GM21423 (cell line): ENCODE measurements around the gene ADGRG1.
"Not testable (repeated sequence)": the region's sequence is repeated elsewhere in the genome, so short reads cannot be mapped to it uniquely, and the experiment has no call there.

Experiments
- ATAC-seq: cut with Tn5 transposase; IDR thresholded peaks from one replicate; pipeline ENCODE4 v1.9.1; 2021; ENCODE audit warnings: mild to moderate bottlenecking, moderate library complexity; ENCODE audit not compliant: unreplicated experiment

Gene ADGRG1

DNA sequence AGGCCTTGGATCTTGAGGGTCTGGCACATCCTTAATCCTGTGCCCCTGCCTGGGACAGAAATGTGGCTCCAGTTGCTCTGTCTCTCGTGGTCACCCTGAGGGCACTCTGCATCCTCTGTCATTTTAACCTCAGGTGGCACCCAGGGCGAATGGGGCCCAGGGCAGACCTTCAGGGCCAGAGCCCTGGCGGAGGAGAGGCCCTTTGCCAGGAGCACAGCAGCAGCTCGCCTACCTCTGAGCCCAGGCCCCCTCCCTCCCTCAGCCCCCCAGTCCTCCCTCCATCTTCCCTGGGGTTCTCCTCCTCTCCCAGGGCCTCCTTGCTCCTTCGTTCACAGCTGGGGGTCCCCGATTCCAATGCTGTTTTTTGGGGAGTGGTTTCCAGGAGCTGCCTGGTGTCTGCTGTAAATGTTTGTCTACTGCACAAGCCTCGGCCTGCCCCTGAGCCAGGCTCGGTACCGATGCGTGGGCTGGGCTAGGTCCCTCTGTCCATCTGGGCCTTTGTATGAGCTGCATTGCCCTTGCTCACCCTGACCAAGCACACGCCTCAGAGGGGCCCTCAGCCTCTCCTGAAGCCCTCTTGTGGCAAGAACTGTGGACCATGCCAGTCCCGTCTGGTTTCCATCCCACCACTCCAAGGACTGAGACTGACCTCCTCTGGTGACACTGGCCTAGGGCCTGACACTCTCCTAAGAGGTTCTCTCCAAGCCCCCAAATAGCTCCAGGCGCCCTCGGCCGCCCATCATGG lies 35.7 kb downstream of the ADGRG1 start:
- no peak for ATAC-seq

DNA sequence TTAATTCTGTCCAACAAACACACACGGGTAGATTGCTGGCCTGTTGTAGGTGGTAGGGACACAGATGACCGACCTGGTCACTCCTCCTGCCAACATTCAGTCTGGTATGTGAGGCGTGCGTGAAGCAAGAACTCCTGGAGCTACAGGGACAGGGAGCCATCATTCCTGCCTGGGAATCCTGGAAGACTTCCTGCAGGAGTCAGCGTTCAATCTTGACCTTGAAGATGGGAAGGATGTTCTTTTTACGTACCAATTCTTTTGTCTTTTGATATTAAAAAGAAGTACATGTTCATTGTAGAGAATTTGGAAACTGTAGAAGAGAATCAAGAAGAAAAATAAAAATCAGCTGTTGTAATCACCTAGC lies 36.2 kb downstream of the ADGRG1 start:
- ATAC-seq: no peak

DNA sequence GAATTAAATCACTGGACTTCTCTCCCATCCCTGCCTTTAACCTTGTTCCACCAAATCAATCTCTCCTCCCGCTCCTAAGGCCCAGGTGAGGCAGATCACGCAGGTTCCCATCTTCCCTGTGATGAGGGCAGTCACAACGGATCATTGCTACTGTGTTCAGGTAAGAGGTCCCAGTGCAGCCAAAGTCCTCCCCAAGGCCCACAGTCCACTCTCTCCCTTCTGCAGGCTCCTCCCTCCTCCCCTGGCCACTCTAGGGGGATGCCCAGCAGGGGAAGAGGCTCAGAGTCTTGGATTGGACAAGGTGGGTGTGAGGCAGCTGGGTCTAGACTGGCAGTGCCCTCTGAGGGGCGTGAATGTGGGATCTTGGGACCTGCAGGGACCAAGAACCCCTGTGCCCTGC lies 37.1 kb downstream of the ADGRG1 start:
- no peak for ATAC-seq

DNA sequence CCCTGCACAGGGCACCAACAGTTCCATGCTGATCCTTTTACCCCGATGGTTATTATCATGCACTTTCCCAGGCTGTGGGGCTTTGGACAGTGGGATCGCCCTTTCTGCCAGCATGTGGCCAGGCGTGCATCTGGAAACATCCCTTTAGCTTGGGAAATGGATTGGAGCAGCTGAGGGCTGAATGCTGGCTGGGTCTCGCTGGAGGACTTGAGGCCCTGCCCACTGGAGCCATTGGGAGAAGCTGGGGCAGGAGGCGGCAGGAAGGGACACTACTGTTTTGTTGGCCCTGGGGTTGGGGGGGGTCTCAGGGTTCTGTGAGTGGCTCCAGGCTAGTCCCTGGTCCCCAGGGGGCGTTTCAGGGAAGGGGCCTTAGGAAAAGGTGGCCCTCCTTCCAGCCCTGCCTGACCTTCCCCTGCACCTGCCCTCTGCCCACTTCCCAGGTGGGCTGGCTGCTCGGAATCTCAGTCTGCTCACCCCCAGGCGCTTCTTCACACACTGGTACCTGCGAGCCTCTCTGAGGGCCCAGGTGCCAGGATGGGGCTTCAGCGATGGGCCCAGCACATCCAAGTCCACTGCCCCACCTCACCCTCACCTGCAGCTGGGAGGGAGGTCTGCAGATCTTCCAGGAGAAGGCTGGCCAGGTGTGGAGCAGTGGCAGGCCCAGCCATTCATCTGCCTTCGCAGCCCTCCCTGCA lies 38.1 kb downstream of the ADGRG1 start:
- ATAC-seq: no peak

DNA sequence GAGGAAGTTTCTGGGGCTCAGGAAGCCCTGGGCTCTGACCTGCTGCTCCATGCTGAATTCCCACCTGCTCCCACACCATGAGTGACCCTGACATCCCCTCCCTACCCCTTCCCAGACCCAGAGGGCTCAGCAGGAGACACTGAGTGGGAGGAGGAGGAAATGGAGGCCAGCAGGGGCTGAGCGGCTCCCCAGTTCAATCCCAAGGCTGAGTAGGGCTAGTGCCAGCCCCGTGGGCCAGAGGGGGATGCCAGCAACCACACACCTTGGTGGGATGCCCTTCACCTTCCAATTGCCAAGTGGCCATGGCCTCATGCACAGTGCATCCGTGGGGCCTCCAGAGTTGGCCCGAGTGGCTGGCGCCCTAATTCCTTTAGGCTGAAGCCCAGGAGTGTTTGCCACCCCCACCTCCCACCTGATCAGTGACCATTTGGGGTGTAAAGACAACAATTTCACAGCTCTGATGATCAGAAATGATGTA lies 38.7 kb downstream of the ADGRG1 start:
- no peak for ATAC-seq

DNA sequence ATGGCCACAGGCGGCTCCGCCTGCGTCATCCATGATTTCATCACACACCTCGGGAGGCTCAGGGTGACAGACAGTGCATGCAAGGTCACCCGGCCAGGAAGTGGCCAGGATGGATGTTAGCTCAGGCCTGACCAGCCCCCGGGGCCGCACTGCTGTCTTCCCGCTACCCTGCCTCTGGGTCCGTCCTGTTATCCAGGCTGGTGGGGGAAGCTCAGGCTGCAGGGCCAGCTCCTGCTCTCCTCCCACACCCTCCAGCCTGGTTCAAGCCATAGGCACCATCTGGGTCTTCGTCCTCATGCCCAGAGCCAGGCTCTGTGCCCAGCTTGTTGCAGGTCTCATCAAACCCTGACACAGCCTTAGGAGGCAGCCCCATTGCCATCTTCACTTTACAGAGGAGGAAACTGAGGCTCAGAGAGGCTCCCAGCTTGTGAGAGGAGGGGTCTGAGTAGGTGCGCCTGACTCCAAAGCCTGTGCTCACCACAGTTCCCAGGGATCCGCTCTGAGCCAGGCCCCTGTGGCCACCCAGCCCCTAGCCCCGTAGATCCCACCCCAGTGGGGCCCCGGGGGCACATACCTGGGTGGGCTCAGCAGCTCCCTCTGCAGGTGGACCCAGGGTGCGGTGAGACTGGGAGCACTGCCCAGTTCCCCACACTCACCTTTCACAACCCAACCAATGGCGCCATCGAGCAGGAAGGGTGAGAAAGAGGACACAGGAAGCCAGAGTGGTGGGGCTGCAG lies 39.3 kb downstream of the ADGRG1 start:
- no peak for ATAC-seq

DNA sequence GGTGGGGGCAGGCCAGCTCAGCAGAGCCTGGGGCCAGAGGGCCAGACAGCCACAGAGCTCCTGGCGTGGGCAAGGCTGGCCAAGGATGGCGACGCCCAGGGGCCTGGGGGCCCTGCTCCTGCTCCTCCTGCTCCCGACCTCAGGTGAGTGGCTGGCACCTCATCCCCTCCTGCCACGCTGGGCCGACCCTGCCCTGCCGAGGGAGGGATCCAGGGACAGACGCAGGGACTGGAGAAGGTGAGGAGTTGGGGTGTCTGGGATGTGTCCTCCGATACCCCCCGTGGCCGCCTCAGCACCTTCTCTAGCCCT lies 39.8 kb downstream of the ADGRG1 start, which contains the start of gene ADGRG3:
Gene ADGRG3 (plus strand): TSS at position 44 of the 309 bp plus-strand sequence. CDS start 42 bp downstream, at position 86.
- ATAC-seq: no peak

DNA sequence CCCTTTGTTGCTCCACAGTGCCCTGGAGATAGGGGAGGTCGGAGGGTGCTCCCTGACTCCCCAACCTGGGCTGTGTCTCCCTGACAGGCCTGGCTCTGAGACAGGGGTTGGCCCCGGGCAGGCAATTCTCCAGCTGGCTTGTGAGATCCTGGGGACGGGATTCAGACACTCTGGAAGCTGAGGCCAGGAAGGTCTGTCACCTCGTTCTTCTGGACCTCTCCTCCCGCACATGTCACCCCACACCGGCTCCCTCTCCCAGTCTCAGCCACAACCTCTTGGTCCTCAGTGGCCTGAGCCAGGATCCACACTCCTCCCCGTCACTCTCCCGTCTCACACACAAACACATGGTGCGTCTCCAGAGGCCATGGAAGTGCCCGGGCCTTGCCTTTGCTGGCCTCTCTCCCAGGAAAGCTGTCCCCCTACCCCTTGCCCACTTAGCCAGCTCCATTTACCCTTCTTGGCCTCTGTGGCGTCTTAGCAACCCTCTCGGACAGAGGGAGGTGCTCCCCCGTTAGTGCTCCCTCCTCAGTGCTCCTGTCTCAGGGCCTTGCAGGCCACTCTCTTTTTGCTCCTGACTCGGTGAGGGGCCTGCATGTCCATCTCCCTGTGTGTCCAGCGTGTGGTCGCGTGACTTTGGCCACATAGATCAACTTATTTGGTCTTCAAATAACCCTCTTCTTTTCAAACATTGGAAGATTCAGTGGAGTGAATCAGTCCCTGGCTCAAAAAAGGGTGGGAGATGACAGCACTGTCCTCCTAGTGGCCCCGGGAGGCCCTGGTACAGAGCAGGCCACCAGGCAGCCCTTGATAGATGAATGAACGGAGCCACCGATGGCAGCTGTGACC lies 40.4 kb downstream of the ADGRG1 start:
- no peak for ATAC-seq

DNA sequence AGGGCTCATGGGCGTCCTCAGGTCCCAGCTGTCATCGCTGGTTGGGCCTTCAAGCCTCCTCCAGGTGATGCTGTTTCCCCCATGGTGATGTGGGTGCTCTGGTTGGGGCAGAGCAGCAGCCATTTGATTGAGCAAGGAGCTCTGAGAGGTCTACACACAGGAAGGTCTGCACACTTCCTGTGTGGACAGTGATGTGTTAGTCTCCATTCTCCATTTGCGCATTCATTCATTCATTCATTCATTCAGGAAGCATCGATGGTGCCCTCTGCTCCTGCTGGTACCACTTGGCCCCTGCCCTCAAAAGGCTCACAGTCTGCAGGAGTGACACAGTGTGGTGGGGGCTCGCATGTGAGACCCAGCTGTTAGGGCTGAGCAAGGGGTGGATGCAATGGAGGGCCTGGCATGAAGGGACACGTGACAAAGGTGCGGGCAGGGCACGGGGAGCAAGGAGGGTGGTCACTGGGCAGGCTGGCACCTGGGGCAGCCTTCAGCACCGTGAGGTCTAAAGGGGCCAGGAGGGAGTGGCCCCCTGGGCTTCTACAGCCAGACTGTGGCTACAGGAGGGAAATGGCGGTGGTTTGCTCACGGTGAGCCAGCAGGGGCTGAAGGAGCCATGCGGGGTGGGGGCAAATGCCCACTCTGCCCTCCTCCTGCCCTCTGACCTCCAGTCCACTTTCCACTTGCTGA lies 41.2 kb downstream of the ADGRG1 start:
- no peak for ATAC-seq

DNA sequence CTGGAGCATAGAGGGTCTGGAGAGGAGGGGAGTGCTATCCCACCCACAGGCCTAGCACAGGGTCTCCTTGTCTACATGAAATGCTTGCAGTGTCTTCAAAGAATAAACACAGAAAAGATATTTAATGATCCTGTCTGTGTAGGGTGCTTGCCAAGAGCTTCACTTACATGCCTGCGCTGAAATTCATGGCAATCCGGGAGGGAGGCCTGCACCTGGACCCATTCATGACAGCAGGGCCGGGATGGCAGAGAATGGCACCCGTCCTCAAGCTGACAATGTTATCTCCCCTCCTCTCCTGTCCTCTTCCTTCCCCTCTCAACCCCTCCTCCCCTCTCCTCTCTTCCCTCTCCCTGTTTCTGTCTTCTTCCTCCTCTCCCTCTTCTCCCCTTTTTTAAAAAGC lies 41.8 kb downstream of the ADGRG1 start:
- no peak for ATAC-seq

DNA sequence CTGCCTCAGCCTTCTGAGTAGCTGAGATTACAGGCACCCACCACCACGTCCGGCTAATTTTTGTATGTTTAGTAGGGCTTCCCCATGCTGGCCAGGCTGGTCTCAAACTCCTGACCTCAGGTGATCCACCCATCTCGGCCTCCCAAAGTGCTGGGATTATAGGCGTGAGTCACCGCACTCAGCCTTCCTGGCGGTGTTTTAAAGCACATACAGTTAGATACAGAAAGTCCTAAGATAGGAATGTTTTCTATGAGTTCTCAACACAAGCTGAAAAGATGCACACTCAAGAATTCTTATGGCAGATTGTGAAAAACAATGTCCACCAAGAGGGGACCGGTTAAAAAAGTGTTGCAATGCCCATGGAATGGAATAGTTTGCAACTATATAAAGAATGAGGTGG lies 43.0 kb downstream of the ADGRG1 start:
- ATAC-seq: not testable (repeated sequence)

DNA sequence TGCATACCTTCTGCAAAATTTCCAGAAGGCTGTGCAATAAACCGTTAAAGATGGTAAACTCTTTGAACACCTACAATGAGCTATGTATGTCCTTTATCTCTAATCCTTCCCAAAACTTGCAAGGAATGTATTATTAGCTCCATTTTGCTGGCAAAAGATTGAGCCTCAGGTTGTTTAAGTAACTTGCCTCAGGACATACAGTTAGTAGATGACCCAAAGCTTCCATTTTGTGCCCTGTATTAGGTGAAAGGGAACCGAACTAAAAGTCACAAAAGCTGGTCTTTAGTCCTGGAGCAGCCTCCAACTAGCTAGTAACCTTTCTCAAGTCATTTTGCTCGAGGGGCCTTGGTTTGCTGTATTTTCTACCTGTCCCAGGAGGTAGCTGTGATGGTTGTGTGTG lies 44.0 kb downstream of the ADGRG1 start:
- no peak for ATAC-seq

DNA sequence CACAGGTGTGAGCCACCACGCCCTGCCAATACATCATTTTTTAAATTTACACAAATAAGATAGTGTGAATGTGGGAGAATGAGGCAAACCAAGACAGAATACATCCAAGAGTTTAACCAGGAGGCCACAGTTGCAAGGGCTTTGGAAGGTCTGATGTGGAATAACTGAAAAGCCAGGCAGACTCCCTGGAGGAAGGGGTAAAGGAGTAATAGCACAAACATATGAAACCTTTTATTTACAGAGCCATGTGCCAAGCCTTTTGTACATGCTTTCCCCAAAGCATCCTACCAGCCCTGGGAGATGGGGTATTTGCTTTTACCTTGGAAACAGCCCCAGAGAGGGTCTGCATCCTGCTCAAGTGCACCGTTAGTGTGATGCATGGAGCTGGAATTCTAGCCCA lies 44.4 kb downstream of the ADGRG1 start:
- no peak for ATAC-seq

DNA sequence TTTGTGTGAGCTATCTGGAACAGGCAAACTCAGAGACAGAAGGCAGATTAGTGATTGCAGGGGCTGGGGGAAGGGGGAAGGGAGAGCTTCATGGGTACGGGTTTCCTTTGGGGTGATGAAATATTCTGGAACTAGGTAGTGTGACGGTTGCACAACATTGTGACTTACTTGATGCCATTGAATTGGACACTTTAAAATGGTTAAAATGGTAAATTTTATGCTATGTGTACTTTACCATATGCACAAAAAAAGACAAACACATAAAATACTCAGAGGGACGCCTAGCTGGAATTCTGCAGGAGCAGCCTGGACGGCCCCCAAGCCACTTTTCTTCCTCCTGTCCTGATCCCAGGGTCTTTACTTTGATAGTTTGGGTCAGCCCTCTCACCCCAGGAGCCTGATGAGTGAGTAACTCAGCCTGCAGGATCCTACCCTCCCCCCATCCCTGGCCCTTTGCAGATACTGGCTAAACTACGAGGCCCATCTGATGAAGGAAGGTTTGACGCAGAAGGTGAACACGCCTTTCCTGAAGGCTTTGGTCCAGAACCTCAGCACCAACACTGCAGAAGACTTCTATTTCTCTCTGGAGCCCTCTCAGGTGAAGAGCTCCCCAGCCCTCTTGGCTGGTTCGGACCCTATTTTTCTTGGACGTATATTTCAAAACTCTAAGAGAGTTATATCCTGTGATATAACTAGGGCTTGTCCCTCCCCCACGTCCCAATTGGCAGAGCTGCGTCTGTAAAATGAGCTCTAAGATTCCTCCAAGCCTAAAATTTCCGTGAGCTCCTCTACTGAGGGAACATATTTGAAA lies 47.5 kb downstream of the ADGRG1 start:
- no peak for ATAC-seq

DNA sequence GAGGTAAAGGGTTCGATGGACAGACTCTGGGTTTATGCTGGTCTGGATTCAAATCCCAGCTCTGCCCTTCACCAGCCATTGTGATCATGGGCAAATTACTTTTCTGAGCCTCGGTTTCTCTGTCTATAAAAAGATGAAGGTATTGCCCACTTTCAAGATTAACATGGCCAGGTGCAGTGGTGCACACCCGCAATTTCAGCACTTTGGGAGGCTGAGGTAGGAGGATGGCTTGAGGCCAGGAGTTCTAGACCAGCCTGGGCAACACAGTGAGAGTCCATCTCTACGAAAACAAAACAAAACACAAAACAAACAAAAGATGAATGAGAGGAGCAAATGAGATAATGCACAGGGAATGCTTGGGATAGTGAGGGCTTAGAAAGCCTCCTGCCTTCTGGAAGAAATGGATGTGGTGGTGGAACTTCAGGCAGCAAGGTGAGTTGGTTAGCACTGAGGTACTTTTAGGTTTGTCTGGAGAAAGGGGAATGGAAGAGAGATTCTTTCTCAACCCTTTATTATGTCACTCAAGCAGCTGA lies 48.2 kb downstream of the ADGRG1 start:
- no peak for ATAC-seq

DNA sequence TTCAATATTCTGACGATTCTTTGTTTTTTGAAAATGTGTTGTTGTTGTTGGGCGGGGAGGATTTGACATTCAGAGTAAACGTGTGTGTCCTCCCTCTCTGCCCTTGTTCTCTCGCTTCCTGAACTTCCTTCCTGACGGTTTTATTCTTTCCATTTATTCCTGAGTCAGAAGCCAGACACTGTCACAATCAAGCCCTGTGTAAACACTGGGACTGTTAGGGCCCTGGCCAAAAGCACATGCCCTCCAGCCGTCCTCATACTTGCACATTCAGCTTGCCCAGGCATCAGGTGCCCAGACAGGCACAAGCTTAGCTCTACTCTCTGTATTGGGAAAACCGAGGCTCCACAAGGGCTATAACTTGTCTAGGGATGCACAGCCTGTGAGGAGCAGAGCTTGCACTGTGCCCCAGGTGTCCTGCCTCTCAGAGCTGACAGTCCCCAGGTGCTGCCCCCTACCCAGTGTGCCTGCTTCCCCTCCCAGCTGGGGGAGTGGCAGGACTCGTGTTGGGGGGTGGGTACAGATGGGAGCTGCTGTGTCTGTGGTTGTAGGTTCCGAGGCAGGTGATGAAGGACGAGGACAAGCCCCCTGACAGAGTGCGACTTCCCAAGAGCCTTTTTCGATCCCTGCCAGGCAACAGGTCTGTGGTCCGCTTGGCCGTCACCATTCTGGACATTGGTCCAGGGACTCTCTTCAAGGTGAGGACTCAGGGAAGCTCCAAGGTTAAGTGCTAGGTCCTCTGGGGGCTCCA lies 49.4 kb downstream of the ADGRG1 start:
- ATAC-seq: no peak

DNA sequence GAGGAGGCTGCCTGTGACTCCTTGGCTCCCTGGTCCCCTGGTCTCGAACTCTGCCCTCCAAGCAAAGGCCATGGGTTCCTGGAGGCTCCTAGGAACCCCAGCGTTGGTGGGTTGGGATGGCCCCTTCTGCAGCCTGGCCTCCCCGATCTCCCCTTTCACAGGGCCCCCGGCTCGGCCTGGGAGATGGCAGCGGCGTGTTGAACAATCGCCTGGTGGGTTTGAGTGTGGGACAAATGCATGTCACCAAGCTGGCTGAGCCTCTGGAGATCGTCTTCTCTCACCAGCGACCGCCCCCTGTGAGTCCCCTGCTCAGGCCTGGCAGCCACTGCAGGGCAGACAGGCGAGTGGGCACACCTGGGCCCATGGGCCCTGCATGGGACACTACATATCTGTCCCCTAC lies 50.6 kb downstream of the ADGRG1 start:
- ATAC-seq: no peak

DNA sequence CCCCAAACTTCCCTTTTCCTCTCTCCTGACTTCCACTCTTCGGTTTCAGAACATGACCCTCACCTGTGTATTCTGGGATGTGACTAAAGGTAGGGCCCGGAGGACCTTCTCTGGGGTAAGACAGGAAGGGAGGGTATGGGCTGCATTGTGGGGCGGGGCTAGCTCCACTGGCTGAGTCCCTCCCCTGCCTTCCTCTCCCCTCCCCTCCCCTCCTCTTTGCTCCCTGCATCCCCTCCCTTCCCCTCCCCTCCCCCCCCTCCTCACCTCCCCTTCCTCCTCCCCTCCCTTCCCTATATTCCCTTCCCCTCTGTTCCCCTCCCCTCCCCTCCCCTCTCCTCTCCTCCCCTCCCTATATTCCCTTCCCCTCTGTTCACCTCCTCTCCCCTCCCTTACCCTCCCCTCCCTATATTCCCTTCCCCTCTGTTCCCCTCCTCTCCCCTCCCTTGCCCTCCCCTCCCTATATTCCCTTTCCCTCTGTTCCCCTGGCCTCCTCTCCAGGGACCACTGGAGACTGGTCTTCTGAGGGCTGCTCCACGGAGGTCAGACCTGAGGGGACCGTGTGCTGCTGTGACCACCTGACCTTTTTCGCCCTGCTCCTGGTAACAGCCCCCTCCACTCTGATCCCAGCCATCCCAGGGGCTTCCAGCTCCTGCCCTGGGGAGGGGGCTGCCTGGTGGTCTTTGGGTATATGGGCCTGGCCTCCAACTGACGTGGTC lies 51.5 kb downstream of the ADGRG1 start:
- no peak for ATAC-seq
